ENCODE results near the gene NDUFAF5.

Gene NDUFAF5

GRCh38 chr20:13778827-13779226, 6.0 kb upstream of the NDUFAF5 start:
- DNase-seq = no peak

DNA sequence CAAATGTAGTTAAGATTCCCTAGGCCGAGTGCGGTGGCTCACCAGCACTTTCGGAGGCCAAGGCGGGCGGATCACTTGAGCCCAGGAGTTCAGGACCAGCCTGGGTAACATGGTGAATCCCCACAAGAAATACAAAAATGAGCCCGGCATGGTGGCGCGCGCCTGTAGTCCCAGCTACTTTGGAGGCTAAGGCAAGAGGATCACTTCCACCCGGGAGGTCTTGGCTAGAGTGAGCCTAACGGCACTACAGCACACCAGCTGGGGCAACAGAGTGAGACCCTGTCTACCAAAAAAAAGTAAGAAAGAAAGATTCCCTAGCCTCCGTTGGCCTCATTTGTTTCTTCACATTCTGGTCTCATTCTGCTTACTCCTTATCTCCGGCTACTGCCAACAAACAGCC, 1.3 kb upstream of the NDUFAF5 start:
- no peak for DNase-seq

DNA sequence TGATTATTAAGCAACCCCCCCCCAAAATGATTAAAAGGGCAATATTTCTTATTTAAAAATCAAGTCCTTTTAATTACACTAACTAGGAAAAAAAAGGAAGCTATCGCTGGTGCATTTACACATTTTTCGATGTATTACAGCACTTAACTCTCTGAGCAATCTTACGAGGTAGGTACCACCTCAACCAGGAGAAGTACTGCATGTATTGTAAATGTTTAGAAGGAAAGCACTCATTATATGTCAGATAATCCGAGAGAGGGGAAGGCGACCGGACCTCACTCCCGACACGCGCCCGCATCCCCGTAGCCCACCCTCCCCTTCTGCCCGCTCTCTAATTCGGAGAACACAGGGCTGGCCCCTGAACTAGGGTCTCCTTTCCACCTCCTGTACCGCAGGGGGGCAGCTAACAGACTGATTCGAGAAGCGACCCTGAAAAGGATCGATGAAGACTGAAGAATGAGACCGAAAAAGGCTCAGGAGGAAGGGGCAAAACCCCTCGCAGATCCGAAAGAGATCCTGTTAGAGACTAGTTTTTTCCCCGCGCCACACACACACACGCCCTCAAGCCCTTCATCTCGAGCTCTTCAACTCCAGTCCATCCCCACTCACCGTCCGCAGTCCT, 446 bp upstream of the NDUFAF5 start:
- DNase-seq = no peak

DNA sequence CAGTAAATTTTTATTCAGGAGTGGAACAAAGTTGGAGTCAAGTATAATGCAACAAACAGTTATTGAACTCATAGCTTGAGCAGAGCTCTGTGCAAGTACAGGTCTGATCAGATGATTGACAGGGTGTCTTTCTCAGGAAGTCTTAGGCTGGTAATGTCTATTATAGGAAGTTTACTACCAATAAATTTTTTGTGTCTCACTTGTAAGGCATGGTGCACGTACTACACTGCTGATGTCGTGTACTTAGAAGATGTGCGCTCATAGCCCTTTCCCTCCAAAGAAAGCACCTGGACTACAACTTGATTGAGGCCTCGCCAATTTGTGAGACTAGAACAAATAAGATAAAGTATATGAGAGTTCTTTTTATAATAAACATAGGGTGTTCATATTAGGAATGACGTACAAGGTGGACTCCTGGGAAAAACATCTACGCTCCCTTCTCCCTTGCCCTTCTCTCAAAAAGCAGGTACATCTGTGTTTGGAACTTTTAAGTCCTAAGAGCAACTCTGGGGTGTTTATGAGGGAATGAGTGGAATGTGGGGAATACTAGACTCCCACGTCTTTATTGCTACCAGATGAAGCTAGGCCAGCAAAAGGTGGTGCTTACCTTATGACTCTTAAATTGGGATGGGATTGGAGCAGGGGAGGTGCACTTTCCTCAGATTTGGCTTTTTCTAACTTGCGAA, 1.5 kb downstream of the NDUFAF5 start:
- no peak for DNase-seq

- DNase-seq = no peak
Observed at GRCh38 chr20:13788167-13788834, 3.5 kb downstream of the NDUFAF5 start.

DNA sequence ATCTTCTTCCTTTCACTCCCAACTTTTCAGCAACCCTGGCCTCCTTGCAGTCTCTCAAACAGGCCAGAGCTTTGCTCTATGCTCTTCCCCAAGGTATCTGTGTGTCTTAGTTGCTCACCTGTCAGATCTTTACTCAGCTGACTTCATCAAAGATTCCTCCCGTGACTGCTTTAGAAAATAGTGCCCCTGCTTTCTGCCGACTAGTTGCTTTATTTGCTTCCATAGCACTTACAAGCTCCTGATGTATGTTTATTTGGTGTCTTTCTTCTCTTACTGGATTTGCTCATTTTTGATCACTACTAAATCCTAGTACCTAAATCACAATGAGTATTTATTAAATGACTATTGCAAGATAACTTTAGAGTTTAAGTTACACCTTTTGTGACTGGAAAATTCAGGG, 5.9 kb downstream of the NDUFAF5 start:
- DNase-seq = no peak

GRCh38 chr20:13791540-13792459, 7.0 kb downstream of the NDUFAF5 start:
- DNase-seq = no peak

- no peak for DNase-seq
Observed at GRCh38 chr20:13793001-13793400, 8.2 kb downstream of the NDUFAF5 start.

DNA sequence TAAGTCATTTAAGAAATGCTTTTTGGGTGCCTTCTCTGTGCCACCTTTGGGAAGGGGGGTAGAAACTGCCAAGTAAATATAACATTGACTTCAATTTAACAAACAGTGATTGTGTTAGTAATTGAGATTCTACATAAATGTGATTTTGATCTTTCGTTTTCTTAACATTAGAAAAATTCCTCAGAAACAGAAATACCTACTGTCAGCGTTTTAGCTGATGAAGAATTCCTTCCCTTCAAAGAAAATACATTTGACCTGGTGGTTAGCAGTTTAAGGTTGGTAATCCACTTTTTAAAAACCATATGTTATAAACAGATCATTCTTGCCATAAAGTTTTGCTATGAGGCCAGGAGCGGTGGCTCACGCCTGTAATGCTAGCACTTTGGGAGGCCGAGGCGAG, 9.8 kb downstream of the NDUFAF5 start:
- no peak for DNase-seq

- DNase-seq = no peak
Observed at GRCh38 chr20:13799040-13799439, 14.2 kb downstream of the NDUFAF5 start.

DNA sequence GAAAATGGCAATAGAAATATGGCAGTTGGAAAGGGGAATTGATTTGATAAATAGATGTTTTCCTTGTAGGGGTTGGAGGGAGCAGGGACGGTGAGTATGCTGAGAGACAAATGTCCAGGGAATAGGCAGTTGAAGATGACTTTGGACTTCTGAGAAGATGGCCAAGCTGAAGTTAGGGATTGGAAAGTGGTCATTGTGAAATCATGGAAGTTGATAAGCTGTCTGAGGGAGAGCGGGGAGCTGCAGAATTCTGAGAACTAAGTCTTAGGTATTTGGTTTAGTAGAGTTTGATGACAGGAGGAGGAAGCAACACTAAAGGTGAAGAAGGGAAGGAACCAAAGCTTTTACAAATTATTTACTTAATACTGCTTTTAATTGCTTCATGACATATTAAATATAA, 15.1 kb downstream of the NDUFAF5 start:
- no peak for DNase-seq

DNA sequence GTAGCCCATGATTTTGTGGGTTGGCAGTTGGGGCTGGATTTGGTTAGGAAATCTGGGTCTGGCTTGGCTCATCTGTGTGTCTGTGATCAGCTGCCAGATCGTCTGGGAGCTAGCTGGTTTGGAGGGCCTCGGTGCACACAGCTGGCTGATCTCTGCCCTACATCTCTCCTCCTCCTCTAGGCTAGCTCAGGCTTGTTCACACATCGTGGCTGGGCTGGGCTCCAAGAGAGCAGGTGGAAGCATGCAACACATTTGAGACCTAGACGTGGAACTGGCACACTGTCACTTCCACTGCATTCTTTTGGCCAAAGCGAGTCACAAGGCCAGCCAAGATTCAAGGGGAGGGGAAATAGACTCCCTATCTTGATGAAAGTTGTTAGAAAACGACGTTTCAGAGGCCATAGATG, 15.9 kb downstream of the NDUFAF5 start:
- DNase-seq = peak; percentile 58

DNA sequence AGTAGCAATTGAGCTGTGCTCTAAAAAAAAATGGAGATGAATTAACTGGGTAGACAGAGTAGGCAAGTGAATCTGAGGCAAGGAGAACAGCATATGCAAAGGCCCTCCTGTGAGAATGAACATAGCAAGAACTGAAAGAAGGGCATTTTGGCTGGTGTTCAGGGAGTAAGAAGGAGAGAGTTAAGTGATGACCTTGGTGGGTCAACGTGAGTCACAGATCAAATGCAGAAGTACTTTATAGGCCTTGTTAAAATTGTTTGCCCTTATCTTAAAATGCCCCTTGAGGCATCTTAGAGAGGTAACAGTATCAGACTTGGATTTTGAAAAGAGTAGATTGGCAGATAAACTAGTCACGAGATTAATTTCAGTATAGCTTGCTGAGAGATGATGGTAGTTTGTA, 24.5 kb downstream of the NDUFAF5 start:
- no peak for DNase-seq

- no peak for DNase-seq
Observed at GRCh38 chr20:13809855-13810254, 25.0 kb downstream of the NDUFAF5 start.

DNA sequence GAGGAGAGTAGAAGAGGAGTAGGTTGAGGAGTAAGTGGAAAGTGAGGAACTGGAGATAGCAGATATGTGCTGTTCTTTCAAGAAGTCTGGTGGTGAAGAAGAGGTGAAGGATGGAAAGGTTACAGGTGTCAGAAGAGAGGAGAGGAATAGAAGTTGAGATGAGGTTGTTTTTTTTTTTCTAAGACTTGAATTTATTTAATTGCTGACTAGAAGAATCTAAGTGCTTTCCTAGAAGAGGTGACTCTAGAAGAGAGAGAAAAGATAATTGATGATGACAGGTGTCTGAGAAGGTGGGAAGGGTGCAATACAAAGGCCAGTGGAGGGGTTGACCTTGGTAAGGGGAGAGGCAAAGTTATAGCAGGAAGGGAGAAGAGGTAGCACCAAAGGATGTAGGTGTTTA, 25.6 kb downstream of the NDUFAF5 start:
- no peak for DNase-seq

DNA sequence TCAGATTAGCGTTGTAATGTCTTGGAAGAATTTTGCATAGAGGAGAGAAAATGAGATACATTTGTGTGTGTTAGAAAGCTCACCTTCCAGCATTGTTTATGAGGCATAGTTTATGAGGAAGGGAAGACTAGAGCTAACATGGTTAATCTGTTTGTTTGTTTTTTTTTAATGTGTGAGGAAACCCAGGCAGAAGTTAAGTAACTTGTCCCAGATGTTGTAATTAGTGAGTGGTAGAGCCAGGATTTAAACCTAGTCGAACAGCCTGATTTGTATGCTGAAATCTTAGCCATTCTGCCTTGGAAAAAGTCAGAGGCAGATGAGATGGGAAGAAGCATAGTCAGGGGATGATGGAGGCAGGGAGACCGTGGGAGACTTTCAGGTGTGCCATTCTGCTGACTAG, 29.1 kb downstream of the NDUFAF5 start:
- no peak for DNase-seq

DNA sequence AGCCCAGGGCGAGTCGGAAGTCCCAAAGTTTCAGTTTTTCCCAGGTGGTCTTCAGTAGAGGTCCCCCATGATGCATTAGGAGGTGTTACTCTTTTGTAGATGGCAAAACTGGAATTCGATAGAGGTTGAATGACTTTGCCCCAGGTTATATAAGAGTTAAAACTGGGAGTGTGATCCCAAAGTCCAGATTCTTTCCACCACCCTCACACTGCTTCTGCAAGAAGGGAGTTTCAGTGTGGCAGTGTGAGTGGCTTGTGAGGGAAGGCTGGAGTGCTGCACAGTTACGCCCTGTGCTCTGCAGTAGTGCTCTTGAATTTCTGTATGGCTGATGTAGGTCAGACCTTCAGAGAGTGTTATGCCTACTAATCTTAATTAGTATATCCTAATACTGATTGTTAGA, 29.8 kb downstream of the NDUFAF5 start:
- no peak for DNase-seq

GRCh38 chr20:13816757-13817156, 31.9 kb downstream of the NDUFAF5 start:
- no peak for DNase-seq

DNA sequence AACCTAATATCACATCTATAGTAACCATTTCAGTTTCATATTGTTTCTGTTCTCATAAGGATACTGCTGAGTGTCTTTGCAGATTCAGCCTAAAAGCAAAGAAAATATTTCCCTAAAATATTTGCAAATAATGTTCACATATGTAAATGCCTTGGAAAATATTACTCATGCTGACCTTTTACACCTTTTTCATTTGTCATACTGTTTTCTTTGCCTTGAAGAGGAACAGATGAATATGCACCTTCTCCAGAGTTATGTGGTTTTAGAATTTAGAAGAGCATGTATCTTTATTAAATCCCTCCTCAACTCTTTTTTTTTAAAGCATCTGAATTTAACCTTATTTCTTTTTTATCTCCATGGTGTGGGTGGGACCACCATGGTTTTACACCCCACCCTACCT, 32.5 kb downstream of the NDUFAF5 start:
- no peak for DNase-seq

DNA sequence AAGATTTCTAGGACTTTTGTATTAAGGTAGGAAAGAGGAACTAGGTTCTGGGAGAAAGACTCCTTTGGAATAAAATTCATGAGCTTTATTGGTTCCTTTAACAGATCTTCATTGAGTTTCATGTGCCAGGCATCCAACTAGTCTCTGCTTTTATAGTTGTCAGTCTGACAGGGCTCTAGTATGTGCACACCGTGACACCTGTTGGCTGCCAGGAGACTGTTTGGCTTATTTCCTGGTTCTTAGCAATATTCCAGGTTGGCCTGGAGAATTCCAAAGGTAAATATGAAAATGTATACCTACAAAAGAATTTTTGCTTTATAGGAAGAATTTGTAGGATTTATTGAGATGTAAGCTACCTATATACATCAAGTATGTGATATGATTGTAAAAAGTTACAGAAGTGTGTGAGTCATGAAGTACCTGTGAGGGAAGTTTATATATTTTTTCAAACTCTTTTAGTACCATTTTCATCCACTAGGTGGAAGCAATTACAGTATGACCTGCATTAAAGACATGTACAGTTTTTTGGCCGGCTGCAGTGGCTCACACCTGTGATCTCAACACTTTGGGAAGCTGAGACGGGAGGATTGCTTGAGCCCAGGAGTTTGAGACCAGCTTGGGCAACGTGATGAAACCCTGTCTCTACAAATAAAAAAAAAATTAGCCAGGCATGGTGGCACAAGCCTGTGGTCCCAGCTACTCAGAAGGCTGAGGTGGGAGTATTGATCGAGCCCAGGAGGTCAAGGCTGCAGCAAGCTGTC, 35.2 kb downstream of the NDUFAF5 start:
- peak; percentile 22 for DNase-seq

DNA sequence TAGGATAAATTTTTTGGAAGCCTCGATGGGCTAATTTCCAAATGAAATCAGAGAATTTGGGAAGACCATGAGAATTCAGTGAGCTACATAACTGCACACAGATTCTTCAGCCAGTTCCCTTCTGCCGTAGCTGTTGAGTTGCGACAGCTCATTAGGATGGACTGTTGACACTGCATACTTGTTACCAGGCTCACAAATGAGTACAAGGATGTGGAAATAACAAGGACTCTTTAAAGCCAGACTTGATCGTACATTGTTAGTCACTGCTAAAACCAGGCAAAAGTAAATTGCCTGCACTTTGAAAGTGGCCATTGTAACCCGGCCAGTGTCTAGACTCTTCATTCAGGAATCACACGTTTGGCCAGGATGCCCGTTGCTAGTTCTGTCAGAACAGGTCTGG, 37.0 kb downstream of the NDUFAF5 start:
- no peak for DNase-seq

- DNase-seq = no peak
Observed at GRCh38 chr20:13822459-13822858, 37.6 kb downstream of the NDUFAF5 start.

GRCh38 chr20:13824459-13824858, 39.6 kb downstream of the NDUFAF5 start:
- no peak for DNase-seq
